NCI-H146 treated with DMSO at 0.1 percent for 48 hours (cell line): ENCODE results near the gene TTLL7.
"Not testable (repeated sequence)": the region's sequence is repeated elsewhere in the genome, so short reads cannot be mapped to it uniquely, and the experiment has no call there.

Experiments
- DNase-seq: peaks from one replicate; lab custom pipeline; 2025; ENCODE audit not compliant: unreplicated experiment; lab: John Stamatoyannopoulos, UW

The TTLL7 gene

DNA sequence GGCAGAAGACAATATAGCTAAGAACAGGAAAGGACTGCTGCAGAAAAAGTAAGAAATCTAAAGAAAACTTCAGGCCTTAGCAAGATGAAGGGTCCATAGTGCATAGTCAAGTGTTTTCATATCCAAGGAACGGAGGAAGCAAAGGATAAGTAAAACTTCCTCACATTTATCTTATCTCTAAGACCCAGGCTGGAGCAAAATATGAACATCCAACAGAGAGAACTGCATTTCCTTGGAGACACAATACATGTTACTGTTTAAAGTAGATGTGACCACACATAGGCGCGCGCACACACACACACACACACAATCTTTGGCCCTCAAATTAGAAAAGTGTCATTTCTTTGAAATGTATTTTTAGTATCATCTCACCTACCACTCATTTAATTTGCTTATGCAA, 66.7 kb downstream of the TTLL7 start:
- no peak for DNase-seq

DNA sequence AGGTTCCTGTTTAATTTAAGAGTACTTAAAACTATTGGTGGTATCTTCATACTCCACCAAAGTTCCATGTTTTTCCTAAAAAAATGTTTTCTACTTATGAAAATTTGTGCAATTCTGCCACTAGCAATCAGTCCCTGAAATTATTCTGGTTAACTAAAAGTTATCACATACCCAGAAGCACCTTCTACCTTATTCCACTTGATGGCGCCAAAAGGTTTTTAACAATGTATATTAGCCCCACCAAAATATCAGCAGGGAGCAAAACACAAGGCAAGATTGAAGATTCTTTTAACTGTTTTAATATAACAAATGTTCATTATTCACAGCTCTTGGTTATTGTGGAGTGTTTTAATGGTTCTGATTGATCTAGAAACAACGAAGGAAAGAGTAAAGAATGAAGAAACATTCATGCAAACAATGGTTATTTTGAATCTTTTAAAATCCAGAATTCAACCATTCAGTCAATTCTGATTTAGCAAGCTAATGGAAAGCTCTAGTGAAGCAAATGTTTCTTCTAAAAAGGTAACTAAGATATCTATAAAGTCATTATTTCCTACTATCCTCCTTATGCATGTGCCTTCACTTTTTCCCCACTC, 67.2 kb downstream of the TTLL7 start:
- DNase-seq: peak; percentile 43

DNA sequence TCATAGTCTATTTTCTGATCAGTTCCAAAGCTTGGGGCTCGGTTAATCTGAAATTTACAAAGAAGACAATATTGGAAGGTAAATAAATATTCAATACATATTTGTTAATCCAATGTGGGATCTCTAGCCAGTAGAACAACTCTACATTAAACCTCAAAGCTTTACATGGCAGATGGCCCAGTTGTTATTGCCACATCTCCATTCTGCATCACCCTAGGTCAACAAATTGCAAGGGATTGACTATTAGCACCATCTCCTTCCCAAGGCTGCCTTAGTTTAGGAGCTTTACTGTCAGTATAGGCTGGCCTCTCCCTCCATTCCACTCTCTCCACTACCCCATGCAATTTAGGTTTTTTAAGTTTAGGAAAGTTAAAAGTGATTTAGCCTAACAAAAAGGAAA, 69.7 kb downstream of the TTLL7 start:
- DNase-seq: no peak

DNA sequence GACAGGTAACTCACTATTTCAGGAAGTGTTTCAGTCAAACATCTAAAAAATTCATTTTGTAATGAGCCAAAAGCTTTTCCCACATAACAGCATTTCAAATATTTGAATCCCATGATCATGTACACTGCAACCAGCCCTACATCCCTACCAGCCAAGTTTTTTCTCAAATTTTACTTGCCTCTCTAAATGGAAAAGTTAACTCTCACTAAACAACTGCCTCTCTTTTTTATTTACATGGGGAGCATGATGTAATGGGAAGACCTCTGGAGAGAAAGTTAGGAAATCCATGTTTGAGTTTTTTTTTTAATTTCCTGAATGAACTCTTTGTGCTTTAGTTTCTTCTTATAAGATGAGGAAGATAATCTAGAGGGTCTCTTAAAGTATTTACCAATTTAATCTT, 70.5 kb downstream of the TTLL7 start:
- no peak for DNase-seq

DNA sequence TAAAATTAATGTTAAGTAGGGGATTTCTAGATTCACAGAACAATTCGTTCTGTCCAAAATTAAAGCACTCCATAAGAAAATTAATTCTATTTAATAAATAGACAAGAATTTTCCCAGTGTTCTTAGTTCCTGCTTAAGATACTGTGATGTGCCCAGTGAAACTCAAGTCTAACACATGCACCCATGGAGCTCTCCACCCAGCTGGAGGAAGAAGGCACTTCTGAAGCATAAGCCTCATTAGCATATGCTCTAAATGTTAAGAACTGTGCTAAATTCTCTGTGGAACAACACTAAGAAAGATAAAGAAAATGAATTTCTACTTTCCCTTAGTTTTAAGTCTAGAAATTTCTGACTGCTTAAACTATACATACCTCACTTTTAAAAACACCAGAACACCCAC, 71.2 kb downstream of the TTLL7 start:
- no peak for DNase-seq

DNA sequence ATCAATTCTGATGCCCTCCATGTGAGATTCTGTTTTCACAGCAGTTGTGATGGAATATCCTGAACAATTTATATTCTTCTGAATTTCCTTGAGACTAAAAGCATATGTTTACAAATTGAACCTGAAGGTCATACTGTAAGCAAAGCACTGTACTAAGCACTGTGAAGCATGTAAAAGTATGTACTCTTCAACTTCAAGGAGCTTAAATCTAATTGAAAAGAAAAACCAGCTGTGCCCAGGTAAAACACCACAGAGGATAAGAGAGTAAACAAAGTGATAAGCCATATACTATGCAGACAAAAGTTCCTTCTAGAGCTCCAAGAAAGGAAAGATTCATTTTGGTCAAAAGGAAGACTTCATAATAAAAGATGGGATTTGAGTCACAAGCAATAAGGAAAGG, 71.9 kb downstream of the TTLL7 start:
- no peak for DNase-seq

DNA sequence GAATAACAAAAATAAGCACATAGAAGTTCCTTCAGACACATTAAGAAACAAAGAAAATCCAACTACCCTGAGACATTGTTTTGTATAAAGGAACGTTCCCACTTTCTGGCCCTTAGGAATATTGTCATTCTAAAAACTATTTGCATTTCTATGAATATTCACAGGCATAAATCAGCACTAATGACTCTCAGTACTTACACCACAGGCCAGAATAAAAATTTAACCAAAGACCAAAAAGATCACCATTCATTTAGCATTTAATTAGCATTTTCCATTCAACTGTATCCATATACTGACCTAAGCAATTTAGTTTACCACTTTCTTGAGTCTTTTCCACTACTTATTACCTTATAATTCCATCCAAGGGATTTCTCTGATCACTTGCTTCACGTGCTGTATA, 75.4 kb downstream of the TTLL7 start:
- no peak for DNase-seq

DNA sequence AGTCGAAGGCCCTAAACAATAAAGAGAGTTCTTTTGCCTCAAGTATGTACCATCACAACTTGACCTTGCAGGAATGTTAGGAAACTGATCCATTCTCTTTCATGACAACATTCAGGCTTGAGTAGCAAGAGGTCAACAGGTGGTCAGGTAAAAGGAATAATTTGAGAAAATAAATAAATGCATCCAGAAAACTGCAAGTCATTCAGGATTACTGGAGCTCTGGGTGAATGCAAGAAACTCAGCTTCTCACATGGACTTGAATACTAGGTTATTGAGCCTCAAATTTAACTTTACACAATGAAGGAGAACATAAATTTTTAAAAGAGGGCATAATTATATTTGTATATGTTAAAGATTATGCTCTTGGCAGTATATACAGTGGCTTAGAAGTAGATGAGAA, 76.5 kb downstream of the TTLL7 start:
- no peak for DNase-seq

DNA sequence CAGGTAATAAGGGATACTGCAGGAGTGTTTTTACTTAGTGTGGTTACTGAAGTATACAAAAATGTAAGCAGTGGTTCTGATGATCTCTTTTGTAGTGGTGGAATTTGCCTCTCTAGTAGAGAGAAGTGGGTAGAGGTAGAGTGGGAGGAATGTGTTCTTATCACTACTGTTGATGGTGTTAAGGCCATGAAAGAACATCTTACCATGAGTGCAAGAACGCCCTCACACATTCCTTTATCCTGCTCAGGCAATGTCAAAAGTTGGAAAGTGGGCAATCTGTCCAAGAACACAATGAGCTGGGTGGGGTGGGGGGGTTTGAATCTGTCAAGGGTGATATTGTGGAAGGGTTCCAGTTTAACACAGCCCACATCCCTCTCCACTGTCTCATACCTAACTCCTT, 78.6 kb downstream of the TTLL7 start:
- no peak for DNase-seq

DNA sequence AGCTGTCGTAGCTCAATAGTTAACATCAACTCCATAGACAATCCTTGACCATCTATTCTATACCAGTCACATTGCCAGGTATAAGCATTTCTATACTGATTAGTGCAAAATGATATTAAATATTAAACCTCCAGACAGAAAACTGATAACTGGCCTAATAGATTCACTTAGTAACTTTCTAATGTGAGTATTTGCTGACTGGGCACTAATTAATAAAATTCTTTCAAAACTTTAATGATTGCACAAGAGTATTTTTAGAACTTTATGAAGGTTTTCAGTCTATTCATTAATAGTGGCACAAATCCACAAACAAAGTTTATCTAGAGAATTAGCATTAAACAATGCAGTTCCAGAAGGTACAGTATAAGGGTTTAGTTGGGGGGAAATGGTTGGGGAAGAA, 79.1 kb downstream of the TTLL7 start:
- DNase-seq: no peak

DNA sequence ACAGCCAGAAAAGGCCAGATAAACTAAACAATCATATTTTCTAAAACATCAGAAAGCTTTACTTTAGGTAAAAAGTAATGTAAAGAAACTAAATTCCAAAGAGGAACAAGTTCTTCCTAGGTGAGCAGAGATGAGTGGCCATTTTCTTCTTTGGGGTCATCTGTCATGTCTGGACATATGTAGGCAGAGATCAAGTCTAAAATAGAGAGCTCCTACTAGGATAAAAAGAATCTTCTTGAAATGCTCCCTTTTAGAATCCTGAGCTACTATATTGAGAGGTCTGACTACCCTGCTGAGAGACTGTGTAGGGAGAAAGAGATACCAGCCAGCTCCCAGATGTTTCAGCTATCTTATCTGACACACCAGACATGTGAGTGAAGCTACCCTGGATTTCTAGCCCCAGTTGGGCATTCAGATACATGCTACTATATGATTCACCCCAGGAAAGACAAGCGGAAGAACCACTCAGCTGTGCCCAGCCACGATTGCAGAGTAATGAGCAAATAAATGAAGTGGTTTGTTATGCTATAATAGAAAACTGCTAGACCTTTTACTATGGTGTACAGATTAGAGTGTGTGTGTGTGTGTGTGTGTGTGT, 80.1 kb downstream of the TTLL7 start:
- DNase-seq: no peak

DNA sequence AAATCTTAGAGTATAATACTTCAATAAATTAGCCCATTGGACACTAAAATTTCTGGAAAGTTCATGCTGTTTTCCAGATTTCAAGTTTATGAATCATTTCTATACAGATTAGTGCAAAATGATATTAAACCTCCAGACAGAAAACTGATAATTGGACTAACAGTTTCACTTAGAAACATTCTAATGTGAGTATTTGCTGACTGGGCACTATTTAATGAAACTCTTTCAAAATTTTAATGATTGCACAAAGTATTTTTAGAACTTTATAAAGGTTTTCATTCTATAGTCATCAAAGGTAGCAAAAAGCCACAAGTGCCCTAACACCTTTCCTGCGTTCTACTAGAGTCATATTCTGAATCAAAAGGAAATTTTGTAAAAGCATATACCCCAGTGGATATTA, 81.0 kb downstream of the TTLL7 start:
- no peak for DNase-seq

DNA sequence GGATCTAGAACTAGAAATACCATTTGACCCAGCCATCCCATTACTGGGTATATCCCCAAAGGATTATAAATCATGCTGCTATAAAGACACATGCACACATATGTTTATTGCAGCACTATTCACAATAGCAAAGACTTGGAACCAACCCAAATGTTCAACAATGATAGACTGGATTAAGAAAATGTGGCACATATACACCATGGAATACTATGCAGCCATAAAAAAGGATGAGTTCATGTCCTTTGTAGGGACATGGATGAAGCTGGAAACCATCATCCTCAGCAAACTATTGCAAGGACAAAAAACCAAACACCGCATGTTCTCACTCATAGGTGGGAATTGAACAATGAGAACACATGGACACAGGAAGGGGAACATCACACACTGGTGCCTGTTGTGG, 82.8 kb downstream of the TTLL7 start:
- not testable (repeated sequence) for DNase-seq

DNA sequence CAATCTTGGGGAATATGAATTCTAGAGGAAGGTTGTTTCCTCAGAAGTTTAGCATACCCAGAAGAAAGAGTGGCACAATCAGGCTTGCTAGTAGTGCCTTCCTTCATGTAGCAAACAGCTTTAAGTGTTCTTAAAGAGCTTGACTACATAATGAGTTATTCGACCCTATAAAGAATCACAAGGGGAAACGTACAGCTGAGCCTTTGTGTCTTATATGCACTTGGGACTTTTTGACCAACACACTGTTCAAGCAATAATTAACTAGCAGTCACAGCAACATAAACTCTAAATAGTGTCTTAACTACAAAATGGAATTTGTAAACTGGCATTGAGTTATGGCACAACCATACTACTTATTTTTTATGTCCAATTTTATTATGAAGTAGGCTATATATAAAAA, 86.1 kb downstream of the TTLL7 start:
- no peak for DNase-seq

DNA sequence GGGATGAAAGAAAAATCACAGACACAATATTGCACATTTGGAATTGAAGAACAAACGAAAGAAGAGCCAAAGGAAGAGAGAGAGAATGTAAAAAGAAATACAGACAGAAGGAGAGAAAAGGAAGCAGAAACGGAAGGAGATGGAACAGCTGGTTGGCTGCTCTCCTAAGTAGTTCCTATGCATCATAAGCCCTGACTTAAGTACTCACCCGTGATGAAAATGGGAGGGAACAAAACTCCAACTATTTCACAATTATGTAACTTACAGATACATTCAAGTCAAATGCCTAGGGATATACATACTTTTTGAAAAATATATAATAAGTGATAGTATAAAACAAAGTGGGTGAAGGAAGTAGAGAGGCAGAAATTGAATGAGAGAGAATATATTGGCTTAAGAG, 88.5 kb downstream of the TTLL7 start:
- no peak for DNase-seq

DNA sequence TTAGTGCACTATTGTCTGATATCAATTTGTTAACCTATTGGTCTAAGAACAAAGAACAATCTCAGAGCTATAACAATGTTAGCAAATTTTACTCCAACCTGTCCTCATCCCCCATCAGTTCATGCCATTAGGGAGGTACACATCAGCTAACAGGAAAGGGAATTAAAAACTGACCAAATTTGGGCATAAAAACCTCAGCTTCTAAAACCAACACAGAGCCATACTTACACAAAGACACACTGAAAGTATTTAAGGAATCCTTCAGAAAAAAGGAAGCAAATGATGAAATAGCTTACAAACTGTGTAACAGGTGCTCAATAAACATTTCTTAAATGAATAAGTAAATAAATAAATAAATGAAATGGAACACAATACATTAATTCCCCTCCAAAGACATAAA, 89.2 kb downstream of the TTLL7 start:
- no peak for DNase-seq

DNA sequence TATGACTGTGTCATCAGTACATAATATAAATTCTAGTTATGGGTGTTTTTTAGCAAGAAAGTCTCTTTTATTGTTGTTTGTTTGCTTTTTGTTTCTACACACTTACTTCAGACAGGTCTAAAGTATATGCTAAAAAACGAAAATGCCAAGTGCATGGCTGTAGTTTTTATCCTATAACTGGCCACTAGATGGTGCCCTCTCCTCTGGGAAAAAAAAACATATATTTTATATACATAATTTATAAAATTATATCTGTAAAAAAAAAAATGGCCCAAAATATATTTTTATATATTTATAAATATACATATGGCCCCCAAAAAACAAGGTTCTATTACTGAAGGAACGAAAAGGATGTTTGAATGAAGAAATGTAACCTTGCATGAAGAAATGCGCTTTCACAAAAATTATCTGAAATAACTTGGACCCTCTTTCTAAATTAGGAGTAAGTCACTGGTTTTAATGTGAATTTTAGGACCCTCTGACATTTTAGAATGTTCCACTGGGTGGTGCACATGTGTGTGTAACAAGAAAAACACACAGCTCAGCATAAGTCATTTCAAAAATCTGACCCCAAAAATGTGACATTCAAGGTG, 93.5 kb downstream of the TTLL7 start:
- DNase-seq: no peak

DNA sequence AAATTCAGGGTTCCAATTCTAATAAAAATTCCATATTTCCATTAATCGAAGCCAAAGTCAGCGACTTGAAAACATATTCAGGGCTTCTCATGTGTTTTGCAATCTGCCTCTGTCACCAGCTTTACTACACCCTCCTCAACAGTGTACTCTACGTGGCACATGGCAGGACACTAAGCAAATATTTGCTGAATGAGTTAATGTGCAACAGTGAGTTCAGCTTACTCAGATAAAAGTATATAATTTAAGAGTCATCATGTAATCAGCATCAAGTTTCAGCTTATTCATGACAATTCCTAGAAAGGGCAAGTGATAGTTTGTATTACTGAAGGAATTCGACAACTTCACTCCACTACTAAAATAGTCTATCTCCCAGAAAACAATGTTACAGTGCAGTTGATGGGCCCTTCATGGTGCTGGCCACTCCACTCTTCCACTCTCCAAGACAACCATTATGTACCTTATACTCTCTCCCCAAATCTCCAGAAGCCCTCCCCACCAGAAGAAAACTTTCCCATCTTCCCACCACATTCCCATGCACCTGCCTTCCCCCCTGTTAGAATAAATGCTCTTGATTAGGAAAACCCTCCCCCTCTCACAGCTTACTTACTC, 97.3 kb downstream of the TTLL7 start:
- peak; percentile 12 for DNase-seq

DNA sequence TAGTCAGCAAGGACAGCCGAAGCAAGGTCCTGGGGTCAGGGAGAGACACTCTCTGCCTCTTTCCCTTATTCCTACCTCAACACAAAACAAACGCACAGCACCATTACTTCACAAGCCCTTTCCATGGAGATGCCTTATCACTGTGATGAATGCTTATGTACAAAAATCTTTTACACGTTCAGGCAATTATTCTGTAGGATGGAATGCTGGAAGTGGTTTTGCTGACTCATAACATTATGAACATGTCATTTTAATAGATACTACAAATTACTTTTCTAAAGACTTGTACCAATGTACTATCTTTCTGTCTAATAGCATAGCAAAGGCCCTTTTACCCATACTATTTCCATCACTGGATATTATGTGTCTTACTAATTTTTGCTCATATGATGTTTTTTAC, 98.4 kb downstream of the TTLL7 start:
- DNase-seq: no peak

DNA sequence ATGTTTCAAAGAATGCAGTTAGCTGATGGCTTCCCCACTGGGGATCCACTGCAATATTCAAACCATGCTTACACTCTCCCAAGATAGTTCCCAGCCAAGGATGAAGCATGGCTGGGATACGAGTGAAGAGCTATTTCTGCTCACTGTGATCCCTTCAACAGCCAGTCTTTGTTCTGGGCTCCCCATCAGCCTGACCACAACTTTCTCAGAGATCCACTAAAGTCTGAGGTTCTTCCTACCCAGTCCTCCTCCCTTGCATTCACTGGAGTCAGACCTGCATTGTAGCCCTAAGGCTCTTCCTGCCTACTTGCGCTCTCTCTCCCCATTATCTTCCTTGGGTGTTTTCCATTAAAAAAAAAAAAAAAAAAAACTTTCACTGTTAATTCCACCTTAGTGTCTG, 101.4 kb downstream of the TTLL7 start:
- DNase-seq: no peak

DNA sequence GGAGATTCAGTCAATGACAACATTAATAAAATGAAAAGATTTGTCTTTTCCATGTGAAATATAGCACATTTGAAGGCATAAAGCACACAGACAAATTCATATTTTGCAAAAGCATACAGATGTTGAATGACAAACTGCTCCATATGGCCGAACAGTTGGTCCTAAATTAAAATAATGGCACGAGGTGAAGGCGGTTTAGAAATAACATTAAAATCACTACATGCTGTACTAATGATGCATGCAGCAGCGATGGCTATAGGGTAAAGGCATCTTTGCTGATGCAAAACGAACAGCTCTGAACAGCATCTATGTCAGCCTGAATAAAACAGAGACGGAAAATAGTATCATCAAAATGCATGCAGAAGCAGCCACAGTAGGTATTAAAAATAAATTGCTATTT, 102.6 kb downstream of the TTLL7 start:
- no peak for DNase-seq

DNA sequence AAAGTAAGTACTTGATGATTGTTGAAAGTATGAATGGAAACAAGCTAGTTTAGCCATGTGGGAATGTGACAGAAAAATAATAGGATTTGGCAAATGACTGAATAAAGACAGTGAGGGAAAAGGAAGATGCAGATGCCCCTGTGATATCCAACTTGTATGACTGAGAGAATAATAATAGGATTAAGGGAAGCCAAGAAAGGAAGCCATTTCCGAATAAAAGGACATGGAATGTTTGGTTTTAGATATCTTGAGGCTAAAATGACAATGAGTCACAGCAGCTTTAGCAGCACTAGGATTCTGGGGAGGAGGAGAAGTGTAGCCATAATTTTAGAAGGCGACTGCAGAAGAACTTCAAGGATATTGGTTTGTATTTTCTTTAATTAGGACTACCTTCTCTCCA, 109.2 kb downstream of the TTLL7 start:
- DNase-seq: no peak

DNA sequence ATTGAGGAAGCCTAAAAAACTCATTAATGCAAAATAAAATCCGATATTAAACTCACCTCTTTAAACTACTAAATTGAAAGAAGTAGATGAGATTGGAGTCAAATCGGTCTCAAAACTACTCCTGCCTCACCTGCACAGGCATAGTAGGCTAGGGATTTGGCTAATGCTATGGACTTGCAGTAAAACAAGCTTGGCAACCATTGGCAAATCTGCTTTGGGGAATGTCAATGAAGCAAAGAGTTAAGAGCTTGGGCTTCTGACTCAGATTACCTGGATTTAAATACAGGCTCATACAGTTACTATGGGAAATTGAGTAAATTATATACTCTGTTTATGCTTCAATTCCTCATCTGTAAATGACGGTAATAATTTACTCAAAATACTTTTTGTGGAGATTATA, 111.4 kb downstream of the TTLL7 start:
- DNase-seq: no peak
